DMS153 (cell line): ENCODE data around the gene GSK3B.
"Not testable (repeated sequence)": the region's sequence is repeated elsewhere in the genome, so short reads cannot be mapped to it uniquely, and the experiment has no call there.

Experiments used
- DNase-seq: peaks from one replicate; lab custom pipeline; 2025; lab: John Stamatoyannopoulos, UW

The GSK3B gene

GRCh38 chr3:120053647-120054046 is 40.6 kb downstream of the GSK3B start:
- not testable (repeated sequence) for DNase-seq

GRCh38 chr3:120052677-120053076 is 41.6 kb downstream of the GSK3B start:
- no peak for DNase-seq

GRCh38 chr3:120052225-120052624 is 42.0 kb downstream of the GSK3B start:
- no peak for DNase-seq

GRCh38 chr3:120051570-120051969 is 42.7 kb downstream of the GSK3B start:
- not testable (repeated sequence) for DNase-seq

- no peak for DNase-seq
Observed at GRCh38 chr3:120049881-120050539, 44.2 kb downstream of the GSK3B start.

- no peak for DNase-seq
Observed at GRCh38 chr3:120049072-120049471, 45.2 kb downstream of the GSK3B start.

GRCh38 chr3:120048355-120049041 is 45.7 kb downstream of the GSK3B start:
- DNase-seq: no peak

- DNase-seq: no peak
Observed at GRCh38 chr3:120047686-120048085, 46.6 kb downstream of the GSK3B start.

GRCh38 chr3:120040813-120041377 is 53.4 kb downstream of the GSK3B start:
- no peak for DNase-seq

GRCh38 chr3:120039642-120040610 is 54.3 kb downstream of the GSK3B start:
- DNase-seq: no peak

GRCh38 chr3:120033596-120033995 is 60.7 kb downstream of the GSK3B start:
- DNase-seq: no peak

- no peak for DNase-seq
Observed at GRCh38 chr3:120031561-120031960, 62.7 kb downstream of the GSK3B start.

- DNase-seq: no peak
Observed at GRCh38 chr3:120029749-120030148, 64.5 kb downstream of the GSK3B start.

GRCh38 chr3:120028271-120029047 is 65.8 kb downstream of the GSK3B start:
- DNase-seq: no peak

GRCh38 chr3:120027226-120027625 is 67.0 kb downstream of the GSK3B start:
- DNase-seq: no peak

- no peak for DNase-seq
Observed at GRCh38 chr3:120025520-120025919, 68.7 kb downstream of the GSK3B start.

- DNase-seq: no peak
Observed at GRCh38 chr3:120024103-120024502, 70.1 kb downstream of the GSK3B start.

GRCh38 chr3:120022729-120023128 is 71.5 kb downstream of the GSK3B start:
- no peak for DNase-seq

GRCh38 chr3:120021523-120021922 is 72.7 kb downstream of the GSK3B start:
- no peak for DNase-seq

- DNase-seq: no peak
Observed at GRCh38 chr3:120018299-120018698, 75.9 kb downstream of the GSK3B start.

GRCh38 chr3:120017692-120018091 is 76.6 kb downstream of the GSK3B start:
- DNase-seq: no peak
